ENCODE results near the gene ABCG1.

The ABCG1 gene

GRCh38 chr21:42313501-42313969 lies 94.6 kb downstream of the ABCG1 start:
- Histone ChIP-seq H3K36me3 (replicated peaks in 1 of 2; ENCODE audit: control insufficient read depth in 2 of 2, insufficient read depth in 2 of 2, low read length in 2 of 2) (no peaks in the 10 kb centered on the region), H2BK5ac (ENCODE audit: low read length) (no peak overlapping the region), H2BK120ac (ENCODE audit: low read depth, low read length) (no peak overlapping the region), H2AK5ac (ENCODE audit: low read depth, low read length) (peak overlapping the region; percentile 82), H4K91ac (ENCODE audit: low read depth, low read length, poor library complexity) (no peak overlapping the region), H2BK15ac (ENCODE audit: low read length) (no peak overlapping the region), H3K27me3 (ENCODE audit: control insufficient read depth in 3 of 3, insufficient read depth in 3 of 3, low read depth in 1 of 3, low read length in 3 of 3) (peaks cover 0 to 50% (median 2%) of the 10 kb centered on the region in 3 experiments), H3K79me1 (ENCODE audit: low read depth, low read length) (no peaks in the 10 kb centered on the region), H3K4me3 (ENCODE audit: low read length in 2 of 2) (no peak overlapping the region), H3K23ac (ENCODE audit: low read depth, low read length, poor library complexity) (no peak overlapping the region), H3K4me2 (ENCODE audit: insufficient read depth, low read length, poor library complexity, severe bottlenecking) (no peak overlapping the region), H3K4me1 (ENCODE audit: control insufficient read depth in 2 of 2, insufficient read depth in 1 of 2, low read depth in 1 of 2, low read length in 2 of 2) (peaks cover 0 to 16% of the 10 kb centered on the region in 2 donors), H3K18ac (ENCODE audit: low read length) (peak overlapping the region; percentile 58), H3K14ac (ENCODE audit: low read length) (no peak overlapping the region), H3K9me3 (replicated peaks in 1 of 2; ENCODE audit: control insufficient read depth in 2 of 2, insufficient read depth in 1 of 2, low read depth in 1 of 2, low read length in 2 of 2) (no peaks in the 10 kb centered on the region), H2AFZ (ENCODE audit: low read length) (no peak overlapping the region), H2BK12ac (ENCODE audit: low read length) (no peak overlapping the region), H3K4ac (ENCODE audit: low read length) (no peak overlapping the region), H3K27ac (replicated peaks; ENCODE audit: low read length) (no peak overlapping the region), H3K9ac (ENCODE audit: low read depth, low read length, poor library complexity) (peak overlapping the region; percentile 60), H4K8ac (ENCODE audit: low read depth, low read length) (no peak overlapping the region)
- no peak for DNase-seq (ENCODE audit: low spot score)
- WGBS, 2 donors (ENCODE audit: extremely low coverage in 2 of 2, insufficient read length in 2 of 2, insufficient replicate concordance in 1 of 2), result no CpG with 5 or more reads among the region's 13 CpGs

GRCh38 chr21:42314616-42315295 lies 95.8 kb downstream of the ABCG1 start:
- peak overlapping the region; percentile 32 for H2BK5ac ChIP-seq (ENCODE audit: low read length)
- H2BK15ac ChIP-seq (ENCODE audit: low read length), result peak overlapping the region; percentile 14
- H3K14ac ChIP-seq (ENCODE audit: low read length), result peak overlapping the region; percentile 77
- H4K91ac ChIP-seq (ENCODE audit: low read depth, low read length, poor library complexity), result no peak overlapping the region
- DNase-seq (ENCODE audit: low spot score), result no peak
- H2BK12ac ChIP-seq (ENCODE audit: low read length), result no peak overlapping the region
- no peak overlapping the region for H3K9ac ChIP-seq (ENCODE audit: low read depth, low read length, poor library complexity)
- no peak overlapping the region for H3K4me2 ChIP-seq (ENCODE audit: insufficient read depth, low read length, poor library complexity, severe bottlenecking)
- peak overlapping the region; percentile 42 for H3K27ac ChIP-seq (replicated peaks; ENCODE audit: low read length)
- no peak overlapping the region for H4K8ac ChIP-seq (ENCODE audit: low read depth, low read length)
- H2BK120ac ChIP-seq (ENCODE audit: low read depth, low read length), result no peak overlapping the region
- peaks cover 0 to 16% of the 10 kb centered on the region in 2 donors for H3K4me1 ChIP-seq (ENCODE audit: control insufficient read depth in 2 of 2, insufficient read depth in 1 of 2, low read depth in 1 of 2, low read length in 2 of 2)
- no peak overlapping the region for H2AFZ ChIP-seq (ENCODE audit: low read length)
- H3K79me1 ChIP-seq (ENCODE audit: low read depth, low read length), result no peaks in the 10 kb centered on the region
- H3K36me3 ChIP-seq (replicated peaks in 1 of 2; ENCODE audit: control insufficient read depth in 2 of 2, insufficient read depth in 2 of 2, low read length in 2 of 2), result no peaks in the 10 kb centered on the region
- H3K18ac ChIP-seq (ENCODE audit: low read length), result peak overlapping the region; percentile 49
- peaks cover 0 to 50% (median 2%) of the 10 kb centered on the region in 3 experiments for H3K27me3 ChIP-seq (ENCODE audit: control insufficient read depth in 3 of 3, insufficient read depth in 3 of 3, low read depth in 1 of 3, low read length in 3 of 3)
- H2AK5ac ChIP-seq (ENCODE audit: low read depth, low read length), result no peak overlapping the region
- H3K4me3 ChIP-seq (ENCODE audit: low read length in 2 of 2), result no peak overlapping the region
- no CpG with 5 or more reads among the region's 6 CpGs for WGBS, 2 donors (ENCODE audit: extremely low coverage in 2 of 2, insufficient read length in 2 of 2, insufficient replicate concordance in 1 of 2)
- peak overlapping the region; percentile 62 for H3K23ac ChIP-seq (ENCODE audit: low read depth, low read length, poor library complexity)
- no peak overlapping the region for H3K4ac ChIP-seq (ENCODE audit: low read length)
- no peaks in the 10 kb centered on the region for H3K9me3 ChIP-seq (replicated peaks in 1 of 2; ENCODE audit: control insufficient read depth in 2 of 2, insufficient read depth in 1 of 2, low read depth in 1 of 2, low read length in 2 of 2)

GRCh38 chr21:42315296-42315891 lies 96.5 kb downstream of the ABCG1 start, which contains the start of gene TFF3:
Gene TFF3, minus strand, starts transcription at chr21:42315409. Its CDS starts 35 bp downstream, at chr21:42315374.
- Histone ChIP-seq H2BK12ac (ENCODE audit: low read length) (peak within 1 kb of the TSS; percentile 46), H3K18ac (ENCODE audit: low read length) (peak within 1 kb of the TSS; percentile 49), H2BK5ac (ENCODE audit: low read length) (peak within 1 kb of the TSS; percentile 32), H3K4me2 (ENCODE audit: insufficient read depth, low read length, poor library complexity, severe bottlenecking) (no peak within 1 kb of the TSS), H3K9ac (ENCODE audit: low read depth, low read length, poor library complexity) (no peak within 1 kb of the TSS), H2AFZ (ENCODE audit: low read length) (peak within 1 kb of the TSS; percentile 56), H3K4me1 (ENCODE audit: control insufficient read depth in 2 of 2, insufficient read depth in 1 of 2, low read depth in 1 of 2, low read length in 2 of 2) (peaks cover 0 to 13% of the 10 kb centered on the region in 2 donors), H3K79me1 (ENCODE audit: low read depth, low read length) (no peaks in the 10 kb centered on the region), H2BK15ac (ENCODE audit: low read length) (peak within 1 kb of the TSS; percentile 14), H3K4me3 (ENCODE audit: low read length in 2 of 2) (no peak within 1 kb of the TSS), H3K27me3 (ENCODE audit: control insufficient read depth in 3 of 3, insufficient read depth in 3 of 3, low read depth in 1 of 3, low read length in 3 of 3) (peaks cover 0 to 45% (median 0%) of the 10 kb centered on the region in 3 experiments), H3K27ac (replicated peaks; ENCODE audit: low read length) (peak within 1 kb of the TSS; percentile 42), H4K91ac (ENCODE audit: low read depth, low read length, poor library complexity) (no peak within 1 kb of the TSS), H2AK5ac (ENCODE audit: low read depth, low read length) (no peak within 1 kb of the TSS), H3K4ac (ENCODE audit: low read length) (no peak within 1 kb of the TSS), H4K8ac (ENCODE audit: low read depth, low read length) (no peak within 1 kb of the TSS), H3K23ac (ENCODE audit: low read depth, low read length, poor library complexity) (peak within 1 kb of the TSS; percentile 62), H3K36me3 (replicated peaks in 1 of 2; ENCODE audit: control insufficient read depth in 2 of 2, insufficient read depth in 2 of 2, low read length in 2 of 2) (no peaks in the 10 kb centered on the region), H3K14ac (ENCODE audit: low read length) (peak within 1 kb of the TSS; percentile 77), H3K9me3 (replicated peaks in 1 of 2; ENCODE audit: control insufficient read depth in 2 of 2, insufficient read depth in 1 of 2, low read depth in 1 of 2, low read length in 2 of 2) (no peaks in the 10 kb centered on the region), H2BK120ac (ENCODE audit: low read depth, low read length) (no peak within 1 kb of the TSS)
- no peak for DNase-seq (ENCODE audit: low spot score)
- no CpG with 5 or more reads among the region's 15 CpGs for WGBS, 2 donors (ENCODE audit: extremely low coverage in 2 of 2, insufficient read length in 2 of 2, insufficient replicate concordance in 1 of 2)

- no peak overlapping the region for H3K4ac ChIP-seq (ENCODE audit: low read length)
- no peak overlapping the region for H2AK5ac ChIP-seq (ENCODE audit: low read depth, low read length)
- H4K8ac ChIP-seq (ENCODE audit: low read depth, low read length), result no peak overlapping the region
- H2AFZ ChIP-seq (ENCODE audit: low read length), result no peak overlapping the region
- DNase-seq (ENCODE audit: low spot score), result no peak
- H3K18ac ChIP-seq (ENCODE audit: low read length), result peak overlapping the region; percentile 11
- H3K9me3 ChIP-seq (replicated peaks in 1 of 2; ENCODE audit: control insufficient read depth in 2 of 2, insufficient read depth in 1 of 2, low read depth in 1 of 2, low read length in 2 of 2), result no peaks in the 10 kb centered on the region
- peaks cover 0 to 13% of the 10 kb centered on the region in 2 donors for H3K4me1 ChIP-seq (ENCODE audit: control insufficient read depth in 2 of 2, insufficient read depth in 1 of 2, low read depth in 1 of 2, low read length in 2 of 2)
- H2BK12ac ChIP-seq (ENCODE audit: low read length), result no peak overlapping the region
- H2BK15ac ChIP-seq (ENCODE audit: low read length), result peak overlapping the region; percentile 20
- H3K14ac ChIP-seq (ENCODE audit: low read length), result no peak overlapping the region
- H2BK5ac ChIP-seq (ENCODE audit: low read length), result peak overlapping the region; percentile 12
- H3K27me3 ChIP-seq (ENCODE audit: control insufficient read depth in 3 of 3, insufficient read depth in 3 of 3, low read depth in 1 of 3, low read length in 3 of 3), result peaks cover 0 to 32% (median 0%) of the 10 kb centered on the region in 3 experiments
- H3K4me3 ChIP-seq (ENCODE audit: low read length in 2 of 2), result no peak overlapping the region
- no peak overlapping the region for H3K4me2 ChIP-seq (ENCODE audit: insufficient read depth, low read length, poor library complexity, severe bottlenecking)
- no peak overlapping the region for H3K9ac ChIP-seq (ENCODE audit: low read depth, low read length, poor library complexity)
- H3K27ac ChIP-seq (replicated peaks; ENCODE audit: low read length), result no peak overlapping the region
- no peaks in the 10 kb centered on the region for H3K36me3 ChIP-seq (replicated peaks in 1 of 2; ENCODE audit: control insufficient read depth in 2 of 2, insufficient read depth in 2 of 2, low read length in 2 of 2)
- no peak overlapping the region for H2BK120ac ChIP-seq (ENCODE audit: low read depth, low read length)
- no peak overlapping the region for H4K91ac ChIP-seq (ENCODE audit: low read depth, low read length, poor library complexity)
- no peak overlapping the region for H3K23ac ChIP-seq (ENCODE audit: low read depth, low read length, poor library complexity)
- H3K79me1 ChIP-seq (ENCODE audit: low read depth, low read length), result no peaks in the 10 kb centered on the region
- WGBS, 2 donors (ENCODE audit: extremely low coverage in 2 of 2, insufficient read length in 2 of 2, insufficient replicate concordance in 1 of 2), result no CpG with 5 or more reads among the region's 16 CpGs
These were observed 98.0 kb downstream of the ABCG1 start for GRCh38 chr21:42316891-42317290.

Data from neuronal stem cell (in vitro differentiated cells).